ENCODE data around the gene NOS1AP. TPM values are rescaled to one million over a fixed set of nuclear protein-coding genes. Genes with fewer than 3 reads are reported as not detected.

The NOS1AP gene
- total RNA-seq, 5 donors from 2014 or later (not counting 1 experiment from before 2014, with no cell fraction given): 0.07 to 0.16 (median 0.09) TPM; not detected in 2

DNA sequence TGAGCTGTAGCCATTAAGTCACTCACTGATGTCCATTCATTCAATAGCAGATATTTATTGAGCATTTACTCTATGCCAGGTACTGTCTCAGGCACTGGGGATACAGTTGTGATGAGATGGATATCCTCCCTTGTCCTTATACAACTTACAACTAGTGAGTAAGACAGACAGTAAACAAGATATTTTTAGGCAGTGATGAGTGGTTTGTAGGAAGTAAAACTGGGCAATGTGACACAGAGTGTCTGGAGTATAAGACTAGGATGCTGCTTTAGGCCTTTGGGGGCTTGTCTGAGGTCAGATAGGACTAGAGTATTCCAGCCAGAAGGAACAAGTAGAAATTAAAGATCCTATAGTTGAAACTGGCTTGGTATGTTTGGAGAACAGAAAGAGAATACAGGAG lies 41.4 kb downstream of the NOS1AP start:
- H3K4me3 ChIP-seq (ENCODE audit: control insufficient read depth in 1 of 2, extremely low read depth in 1 of 2, low read length in 1 of 2): no peak overlapping the region
- ChIA-PET CTCF (no interaction called here), POLR2A (no interaction called here)
- peaks cover 24 to 57% of the 10 kb centered on the region in 2 donors for H3K27me3 Mint-ChIP-seq
- peaks cover 0 to 3% (median 0%) of the 10 kb centered on the region in 3 donors for H3K4me1 Mint-ChIP-seq
- H3K9me3 Mint-ChIP-seq: peaks cover 10 to 15% (median 11%) of the 10 kb centered on the region in 3 donors
- H3K27ac Mint-ChIP-seq: no peak overlapping the region
- H3K36me3 Mint-ChIP-seq: no peaks in the 10 kb centered on the region
- no peaks in the 10 kb centered on the region for H3K4me1 ChIP-seq (ENCODE audit: control insufficient read depth in 1 of 2, extremely low read depth in 1 of 2, insufficient read depth in 2 of 2, low read length in 2 of 2)
- no peak overlapping the region for H3K4me3 Mint-ChIP-seq
- ATAC-seq (replicated peaks in 1 of 4) (no peak), DNase-seq (no peak)
- no peaks in the 10 kb centered on the region for H3K36me3 ChIP-seq (ENCODE audit: control insufficient read depth in 2 of 2, extremely low read depth in 1 of 2, insufficient read depth in 1 of 2, low read length in 1 of 2)
- no peaks in the 10 kb centered on the region for H3K9me3 ChIP-seq
- H3K27ac ChIP-seq (ENCODE audit: low read length): no peak overlapping the region
- H3K27me3 ChIP-seq (replicated peaks in 1 of 2; ENCODE audit: control insufficient read depth in 2 of 2, extremely low read depth in 1 of 2, insufficient read depth in 2 of 2, low read length in 1 of 2): peaks cover 0 to 13% of the 10 kb centered on the region in 2 experiments

DNA sequence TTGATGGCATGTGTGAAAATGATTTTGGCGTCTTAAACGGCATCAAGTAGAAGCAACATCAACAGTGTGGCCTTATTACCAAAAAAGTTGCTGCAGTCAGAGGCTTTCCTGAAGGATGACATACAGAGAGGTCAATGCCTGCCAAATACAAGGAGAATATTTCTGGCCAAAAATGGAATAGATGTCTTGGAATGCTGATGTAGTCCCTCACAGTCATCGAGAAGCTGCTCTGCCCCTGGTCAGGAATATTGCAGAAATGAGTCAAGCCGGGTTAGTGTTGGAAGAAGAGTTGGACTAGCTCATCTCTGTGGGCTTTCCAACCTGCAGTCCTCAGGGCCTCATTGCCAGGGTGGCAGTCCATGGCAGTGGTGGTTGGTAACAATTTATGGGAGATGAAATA lies 42.1 kb downstream of the NOS1AP start:
- no peak overlapping the region for H3K27ac ChIP-seq (ENCODE audit: low read length)
- DNase-seq (no peak), ATAC-seq (replicated peaks in 1 of 4) (no peak)
- H3K27me3 ChIP-seq (replicated peaks in 1 of 2; ENCODE audit: control insufficient read depth in 2 of 2, extremely low read depth in 1 of 2, insufficient read depth in 2 of 2, low read length in 1 of 2): peaks cover 0 to 10% of the 10 kb centered on the region in 2 experiments
- CTCF ChIA-PET: no interaction called here
- no peak overlapping the region for H3K4me3 Mint-ChIP-seq
- H3K4me3 ChIP-seq (ENCODE audit: control insufficient read depth in 1 of 2, extremely low read depth in 1 of 2, low read length in 1 of 2): no peak overlapping the region
- peaks cover 10 to 15% (median 11%) of the 10 kb centered on the region in 3 donors for H3K9me3 Mint-ChIP-seq
- no peaks in the 10 kb centered on the region for H3K36me3 ChIP-seq (ENCODE audit: control insufficient read depth in 2 of 2, extremely low read depth in 1 of 2, insufficient read depth in 1 of 2, low read length in 1 of 2)
- no peaks in the 10 kb centered on the region for H3K9me3 ChIP-seq
- POLR2A ChIA-PET: no interaction called here
- no peak overlapping the region for H3K27ac Mint-ChIP-seq
- peaks cover 0 to 3% (median 0%) of the 10 kb centered on the region in 3 donors for H3K4me1 Mint-ChIP-seq
- H3K27me3 Mint-ChIP-seq: peaks cover 22 to 53% of the 10 kb centered on the region in 2 donors
- 93% methylated on average over 4 of the region's 4 CpGs for WGBS (ENCODE audit: insufficient coverage)
- H3K4me1 ChIP-seq (ENCODE audit: control insufficient read depth in 1 of 2, extremely low read depth in 1 of 2, insufficient read depth in 2 of 2, low read length in 2 of 2): no peaks in the 10 kb centered on the region
- H3K36me3 Mint-ChIP-seq: no peaks in the 10 kb centered on the region

DNA sequence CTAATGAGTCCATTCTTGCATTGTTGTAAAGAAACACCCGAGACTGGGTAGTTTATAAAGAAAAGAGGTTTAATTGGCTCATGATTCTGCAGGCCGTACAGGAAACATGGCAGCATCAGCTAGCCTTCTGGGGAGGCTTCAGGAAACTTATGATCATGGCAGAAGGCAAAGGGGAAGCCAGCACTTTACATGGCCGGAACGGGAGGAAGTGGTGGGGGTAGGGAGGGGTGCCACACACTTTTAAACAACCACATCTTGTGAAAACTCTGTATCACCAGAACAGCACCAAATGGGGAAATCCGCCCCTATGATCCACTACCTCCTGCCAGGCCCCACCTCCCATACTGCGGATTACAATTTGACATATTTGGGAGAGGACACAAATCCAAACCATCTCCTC lies 43.9 kb downstream of the NOS1AP start:
- H3K36me3 Mint-ChIP-seq: no peaks in the 10 kb centered on the region
- Histone ChIP-seq H3K4me1 (ENCODE audit: control insufficient read depth in 1 of 2, extremely low read depth in 1 of 2, insufficient read depth in 2 of 2, low read length in 2 of 2) (no peaks in the 10 kb centered on the region), H3K27ac (ENCODE audit: low read length) (no peak overlapping the region), H3K27me3 (replicated peaks in 1 of 2; ENCODE audit: control insufficient read depth in 2 of 2, extremely low read depth in 1 of 2, insufficient read depth in 2 of 2, low read length in 1 of 2) (peaks cover 0 to 11% of the 10 kb centered on the region in 2 experiments), H3K4me3 (ENCODE audit: control insufficient read depth in 1 of 2, extremely low read depth in 1 of 2, low read length in 1 of 2) (no peak overlapping the region), H3K36me3 (ENCODE audit: control insufficient read depth in 2 of 2, extremely low read depth in 1 of 2, insufficient read depth in 1 of 2, low read length in 1 of 2) (no peaks in the 10 kb centered on the region), H3K9me3 (no peaks in the 10 kb centered on the region)
- WGBS (ENCODE audit: insufficient coverage): no CpG with 5 or more reads among the region's 6 CpGs
- peaks cover 18 to 58% of the 10 kb centered on the region in 2 donors for H3K27me3 Mint-ChIP-seq
- POLR2A ChIA-PET: no interaction called here
- CTCF ChIA-PET: no interaction called here
- no peak overlapping the region for H3K4me3 Mint-ChIP-seq
- peaks cover 7 to 9% (median 7%) of the 10 kb centered on the region in 3 donors for H3K9me3 Mint-ChIP-seq
- H3K4me1 Mint-ChIP-seq: peaks cover 0 to 3% (median 0%) of the 10 kb centered on the region in 3 donors
- H3K27ac Mint-ChIP-seq: no peak overlapping the region
- ATAC-seq (replicated peaks in 1 of 4) (peak in 1 of 4 experiments; percentile 19), DNase-seq (no peak)

DNA sequence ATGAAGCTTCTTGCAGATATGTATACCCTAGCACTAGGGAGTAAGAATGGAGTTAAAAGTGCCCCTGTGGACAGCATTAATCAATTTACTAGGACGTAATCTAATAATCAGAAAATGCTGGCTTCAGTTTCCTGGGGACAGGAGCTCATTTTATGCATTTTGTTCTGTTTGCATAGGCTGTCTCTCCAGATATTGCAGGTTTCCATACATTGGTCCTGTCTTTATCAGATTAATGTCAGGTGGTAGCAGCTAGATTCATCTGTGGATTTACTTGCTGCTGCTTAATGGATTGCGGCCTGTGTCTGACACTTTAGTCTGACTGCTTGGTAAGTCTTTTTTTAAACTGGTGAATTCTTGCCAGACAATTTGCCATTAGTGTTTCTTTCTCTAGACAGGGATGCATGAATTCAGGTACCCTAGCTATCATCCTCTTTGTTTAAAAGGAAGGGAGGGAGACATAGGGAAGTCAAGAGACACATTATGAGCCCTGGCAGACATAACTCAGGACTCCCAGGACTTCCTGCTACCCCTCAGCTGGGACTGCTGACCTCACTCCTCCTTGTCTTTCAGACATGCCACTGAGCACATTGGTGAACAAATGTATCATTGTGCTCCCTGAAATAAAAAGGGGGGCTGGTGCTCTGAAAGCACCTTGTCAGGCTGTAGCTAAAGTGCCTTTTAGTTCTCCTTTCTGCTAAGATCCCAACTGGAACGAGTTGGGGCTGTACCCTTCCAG lies 47.7 kb downstream of the NOS1AP start:
- no peaks in the 10 kb centered on the region for H3K9me3 Mint-ChIP-seq
- H3K36me3 Mint-ChIP-seq: no peaks in the 10 kb centered on the region

DNA sequence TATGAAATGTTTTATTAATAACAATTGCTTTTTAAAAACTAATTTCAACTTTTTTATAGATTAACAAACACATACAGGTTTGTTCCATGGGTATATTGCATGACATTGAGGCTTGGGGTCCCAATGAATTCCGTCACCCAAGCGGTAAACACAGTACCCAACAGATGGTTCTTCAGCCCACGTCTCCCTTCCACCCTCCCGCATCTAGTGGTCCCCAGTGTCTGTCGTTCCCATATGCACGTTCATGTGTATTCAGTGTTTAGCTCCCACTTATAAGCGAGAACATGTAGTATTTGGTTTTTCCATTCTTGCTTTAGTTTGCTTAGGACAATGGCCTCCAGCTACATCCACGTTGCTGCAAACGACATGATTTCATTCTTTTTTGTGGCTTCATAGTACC lies 48.6 kb downstream of the NOS1AP start:
- H3K27me3 ChIP-seq (replicated peaks in 1 of 2; ENCODE audit: control insufficient read depth in 2 of 2, extremely low read depth in 1 of 2, insufficient read depth in 2 of 2, low read length in 1 of 2): peaks cover 0 to 8% of the 10 kb centered on the region in 2 experiments
- H3K9me3 Mint-ChIP-seq: no peaks in the 10 kb centered on the region
- H3K4me1 ChIP-seq (ENCODE audit: control insufficient read depth in 1 of 2, extremely low read depth in 1 of 2, insufficient read depth in 2 of 2, low read length in 2 of 2): no peaks in the 10 kb centered on the region
- H3K4me1 Mint-ChIP-seq: peaks cover 0 to 3% (median 0%) of the 10 kb centered on the region in 3 donors
- H3K27me3 Mint-ChIP-seq: peaks cover 14 to 32% of the 10 kb centered on the region in 2 donors
- ChIA-PET CTCF (no interaction called here), POLR2A (no interaction called here)
- no peak overlapping the region for H3K27ac Mint-ChIP-seq
- no peaks in the 10 kb centered on the region for H3K9me3 ChIP-seq
- no peaks in the 10 kb centered on the region for H3K36me3 ChIP-seq (ENCODE audit: control insufficient read depth in 2 of 2, extremely low read depth in 1 of 2, insufficient read depth in 1 of 2, low read length in 1 of 2)
- no peaks in the 10 kb centered on the region for H3K36me3 Mint-ChIP-seq
- H3K4me3 Mint-ChIP-seq: no peak overlapping the region
- ATAC-seq (replicated peaks in 1 of 4): no peak
- H3K27ac ChIP-seq (ENCODE audit: low read length): no peak overlapping the region
- 71% methylated on average over 8 of the region's 9 CpGs for WGBS (ENCODE audit: insufficient coverage)
- no peak for DNase-seq
- no peak overlapping the region for H3K4me3 ChIP-seq (ENCODE audit: control insufficient read depth in 1 of 2, extremely low read depth in 1 of 2, low read length in 1 of 2)

More for the DNA sequence above, 47.7 kb downstream of the NOS1AP start:
- Mint-ChIP-seq H3K4me3 (no peak overlapping the region), H3K27ac (no peak overlapping the region), H3K4me1 (peaks cover 0 to 3% (median 0%) of the 10 kb centered on the region in 3 donors), H3K27me3 (peaks cover 15 to 40% of the 10 kb centered on the region in 2 donors)
- Histone ChIP-seq H3K9me3 (no peaks in the 10 kb centered on the region), H3K4me1 (ENCODE audit: control insufficient read depth in 1 of 2, extremely low read depth in 1 of 2, insufficient read depth in 2 of 2, low read length in 2 of 2) (no peaks in the 10 kb centered on the region), H3K4me3 (ENCODE audit: control insufficient read depth in 1 of 2, extremely low read depth in 1 of 2, low read length in 1 of 2) (no peak overlapping the region), H3K36me3 (ENCODE audit: control insufficient read depth in 2 of 2, extremely low read depth in 1 of 2, insufficient read depth in 1 of 2, low read length in 1 of 2) (no peaks in the 10 kb centered on the region), H3K27me3 (replicated peaks in 1 of 2; ENCODE audit: control insufficient read depth in 2 of 2, extremely low read depth in 1 of 2, insufficient read depth in 2 of 2, low read length in 1 of 2) (peaks cover 0 to 9% of the 10 kb centered on the region in 2 experiments), H3K27ac (ENCODE audit: low read length) (no peak overlapping the region)
- ATAC-seq (replicated peaks in 1 of 4): no peak
- WGBS (ENCODE audit: insufficient coverage): 86% methylated on average over 2 of the region's 3 CpGs
- ChIA-PET POLR2A (interaction anchor here in 1 of 2 donors (0.6 kb wide), 1 partner anchor 97 kb away, joined by 5 read pairs; no protein-coding TSS in a partner anchor), CTCF (no interaction called here)
- no peak for DNase-seq

DNA sequence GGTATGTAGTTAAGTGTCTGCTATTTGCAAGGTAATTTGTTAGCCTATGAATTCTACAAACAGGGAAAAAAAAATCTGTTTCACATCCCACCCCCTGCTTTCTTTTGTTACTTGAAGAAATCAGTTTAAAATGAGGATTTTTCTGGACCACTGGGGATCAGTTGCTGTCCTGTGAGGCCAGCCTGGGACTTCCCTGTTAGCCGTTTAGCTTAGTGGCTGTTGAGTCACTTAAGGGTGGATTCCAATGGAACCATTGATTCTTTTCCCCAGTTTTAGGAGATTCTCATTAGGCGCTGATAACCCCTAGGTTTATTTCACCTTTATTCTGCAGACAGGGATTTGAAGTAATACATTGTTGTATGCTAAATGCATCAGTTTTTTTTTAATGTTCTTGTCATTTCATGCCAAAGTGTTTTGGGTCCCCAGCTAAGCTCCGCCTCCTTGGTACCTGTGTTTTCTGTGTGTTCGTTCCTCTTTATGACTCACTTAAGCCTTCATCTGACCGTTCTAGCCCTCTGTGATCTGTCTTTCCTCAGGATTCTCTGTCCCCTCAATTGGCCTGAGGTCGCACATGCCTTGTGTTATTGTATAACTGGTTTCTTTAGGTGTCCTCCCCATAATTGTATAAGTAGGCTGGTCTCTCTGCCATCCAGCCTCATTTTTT lies 59.3 kb downstream of the NOS1AP start:
- Histone ChIP-seq H3K9me3 (no peaks in the 10 kb centered on the region), H3K36me3 (ENCODE audit: control insufficient read depth in 2 of 2, extremely low read depth in 1 of 2, insufficient read depth in 1 of 2, low read length in 1 of 2) (no peaks in the 10 kb centered on the region), H3K4me1 (ENCODE audit: control insufficient read depth in 1 of 2, extremely low read depth in 1 of 2, insufficient read depth in 2 of 2, low read length in 2 of 2) (no peaks in the 10 kb centered on the region), H3K27me3 (replicated peaks in 1 of 2; ENCODE audit: control insufficient read depth in 2 of 2, extremely low read depth in 1 of 2, insufficient read depth in 2 of 2, low read length in 1 of 2) (no peaks in the 10 kb centered on the region), H3K4me3 (ENCODE audit: control insufficient read depth in 1 of 2, extremely low read depth in 1 of 2, low read length in 1 of 2) (no peak overlapping the region), H3K27ac (ENCODE audit: low read length) (no peak overlapping the region)
- no peaks in the 10 kb centered on the region for H3K36me3 Mint-ChIP-seq
- no peak overlapping the region for H3K4me3 Mint-ChIP-seq
- no peak for ATAC-seq (replicated peaks in 1 of 4)
- no peak for DNase-seq
- WGBS (ENCODE audit: insufficient coverage): 61% methylated on average over 3 of the region's 6 CpGs
- H3K4me1 Mint-ChIP-seq: no peaks in the 10 kb centered on the region
- ChIA-PET POLR2A (no interaction called here), CTCF (no interaction called here)
- peaks cover 0 to 4% (median 0%) of the 10 kb centered on the region in 3 donors for H3K9me3 Mint-ChIP-seq
- H3K27ac Mint-ChIP-seq: no peak overlapping the region
- peaks cover 31 to 44% of the 10 kb centered on the region in 2 donors for H3K27me3 Mint-ChIP-seq

Measured in T-cell (primary cell).